GM12878 (cell line): ENCODE results near the gene UST. TPM values are rescaled to one million over a fixed set of nuclear protein-coding genes. Genes with fewer than 3 reads are reported as not detected.
A peak's percentile ranks its signal among the peaks of the same experiment; 100 is the strongest.

Experiments
- ATAC-seq: fragments of 200-7000 bp; cut with Tn5 transposase; 3 replicates; pipeline ENCODE4 v1.9.1; 2020; ENCODE audit warnings: mild to moderate bottlenecking, moderate library complexity
- BruUV-seq: library from RNA; stranded (reverse); fragments of 400-500 nt; replicated peaks from 2 replicates; lab custom pipeline; 2021; lab: Mats Ljungman, UMichigan
- CTCF ChIA-PET: fragments of 300-600 bp; sonication (Branson Sonifier 250); formaldehyde crosslinking; extraction: SDS; loops from one replicate; lab custom pipeline; 2021; ENCODE audit warnings: inconsistent platforms; lab: Yijun Ruan, JAX
- POLR2A ChIA-PET: fragments of 350-600 bp; formaldehyde crosslinking; extraction: SDS; loops from one replicate; lab custom pipeline; 2021; ENCODE audit warnings: inconsistent platforms; lab: Charles Lee
- RAD21 ChIA-PET: fragments of 300-600 bp; sonication (Branson Sonifier 250); formaldehyde crosslinking; loops from one replicate; lab custom pipeline; 2023; ENCODE audit warnings: antibody characterized with exemption; ENCODE audit not compliant: unreplicated experiment; lab: Charles Lee
- SMC1A ChIA-PET: fragments of 300-600 bp; sonication (Branson Sonifier 250); formaldehyde crosslinking; loops from one replicate; lab custom pipeline; 2023; ENCODE audit not compliant: unreplicated experiment, uncharacterized antibody; lab: Charles Lee
- DNase-seq: peaks from one replicate; pipeline ENCODE4 v3.0.0-alpha.2; 2011; ENCODE audit warnings: low read depth, low spot score
- FAIRE-seq: peaks from 3 replicates; lab custom pipeline; 2011; peaks lifted over from hg19 to GRCh38; lab: Jason Lieb, UNC
- H2AFZ ChIP-seq: 2 replicates; pipeline ENCODE4 v1.6.0; 2011; ENCODE audit warnings: low read depth, low read length, control low read depth; ENCODE audit not compliant: control insufficient read depth
- H3K27ac ChIP-seq: 2 replicates; pipeline ENCODE4 v1.5.1; 2011; ENCODE audit warnings: control low read depth; ENCODE audit not compliant: control insufficient read depth, insufficient read depth
- H3K27me3 ChIP-seq, 2 experiments: replicated peaks in 1 of 2; 2 replicates each; pipeline versions ENCODE4 v1.6.0 to v1.6.1; 2011; ENCODE audit warnings: low read length in 1 of 2; ENCODE audit not compliant: control insufficient read depth in 2 of 2, insufficient read depth in 2 of 2
- H3K36me3 ChIP-seq, 2 experiments: 2 replicates each; pipeline ENCODE4 v1.5.1; 2011; ENCODE audit warnings: low read length in 1 of 2; ENCODE audit not compliant: control insufficient read depth in 2 of 2, insufficient read depth in 2 of 2
- H3K4me1 ChIP-seq: 2 replicates; pipeline ENCODE4 v1.6.1; 2011; ENCODE audit warnings: mild to moderate bottlenecking, low read length, moderate library complexity, mixed read lengths; ENCODE audit not compliant: control insufficient read depth, insufficient read depth
- H3K4me2 ChIP-seq: 2 replicates; pipeline ENCODE4 v1.6.0; 2011; ENCODE audit warnings: control low read depth; ENCODE audit not compliant: control insufficient read depth, insufficient read depth
- H3K4me3 ChIP-seq: fragments of 200-600 bp; sonication (generic); 2 replicates; pipeline ENCODE4 v1.5.1; 2016
- H3K79me2 ChIP-seq: 2 replicates; pipeline ENCODE4 v1.6.0; 2011; ENCODE audit warnings: low read length; ENCODE audit not compliant: control insufficient read depth, insufficient read depth
- H3K9ac ChIP-seq: 2 replicates; pipeline ENCODE4 v1.8.0; 2011; ENCODE audit warnings: low read length, control low read depth, mixed read lengths; ENCODE audit not compliant: control insufficient read depth, insufficient read depth
- H3K9me3 ChIP-seq: replicated peaks from 3 replicates; pipeline ENCODE4 v1.5.1; 2011; ENCODE audit warnings: mild to moderate bottlenecking, low read length; ENCODE audit not compliant: control insufficient read depth, insufficient read depth
- H4K20me1 ChIP-seq: 2 replicates; pipeline ENCODE4 v1.6.0; 2011; ENCODE audit not compliant: control insufficient read depth, insufficient read depth
- BHLHE40 ChIP-seq, 2 experiments: fragments of 450-650 bp in 1 of 2; IDR thresholded peaks; 2 replicates each; pipeline ENCODE4 v1.6.1; 2011 to 2017; ENCODE audit warnings: low read depth in 2 of 2, borderline replicate concordance in 1 of 2, improper control_type of control experiment in 1 of 2, low read length in 1 of 2, mild to moderate bottlenecking in 1 of 2
- BRCA1 ChIP-seq: IDR thresholded peaks from 2 replicates; pipeline ENCODE4 v1.6.1; 2011; ENCODE audit warnings: low read depth, low read length, improper control_type of control experiment
- E2F8 ChIP-seq: fragments of 450-650 bp; IDR thresholded peaks from 2 replicates; pipeline ENCODE4 v1.6.1; 2018; ENCODE audit warnings: mild to moderate bottlenecking, low read depth, moderate library complexity; ENCODE audit not compliant: partially characterized antibody
- FOXM1 ChIP-seq: IDR thresholded peaks from 2 replicates; pipeline ENCODE4 v1.6.1; 2012; ENCODE audit warnings: low read depth, mild to moderate bottlenecking, inconsistent platforms, low read length, moderate library complexity
- KAT2A ChIP-seq: conservative IDR thresholded peaks from 2 replicates; pipeline ENCODE4 v1.6.1; 2011; ENCODE audit warnings: low read depth, low read length; ENCODE audit not compliant: control insufficient read depth
- NRF1 ChIP-seq: conservative IDR thresholded peaks from 2 replicates; pipeline ENCODE4 v1.6.1; 2011; ENCODE audit warnings: mild to moderate bottlenecking, low read depth, low read length, improper control_type of control experiment
- PAX5 ChIP-seq: IDR thresholded peaks from 2 replicates; pipeline ENCODE4 v1.6.1; 2011; ENCODE audit warnings: low read depth, low read length, borderline replicate concordance
- POLR2AphosphoS5 ChIP-seq: IDR thresholded peaks from 2 replicates; pipeline ENCODE4 v1.6.1; 2011; ENCODE audit warnings: mild to moderate bottlenecking, low read length, inconsistent platforms
- SPI1 ChIP-seq: IDR thresholded peaks from 2 replicates; pipeline ENCODE4 v1.6.1; 2011; ENCODE audit warnings: low read depth, mild to moderate bottlenecking, low read length, moderate library complexity, borderline replicate concordance; ENCODE audit not compliant: insufficient read depth
- USF2 ChIP-seq: IDR thresholded peaks from 2 replicates; pipeline ENCODE4 v1.6.1; 2011; ENCODE audit warnings: low read depth, low read length, improper control_type of control experiment, borderline replicate concordance
- WGBS: methylation state at CpG from one replicate; pipeline ENCODE4 v1.1.6; 2016; ENCODE audit warnings: low lambda C conversion rate; ENCODE audit not compliant: insufficient replicate concordance, insufficient coverage; ENCODE audit errors: missing lambda C conversion rate; 5-methylcytosine and 5-hydroxymethylcytosine counted together
- in situ Hi-C: fragments of 300-500 bp; cut with MboI; formaldehyde crosslinking; loops from 9 replicates; pipeline ENCODE4 v1.14.3; 2018; ENCODE audit warnings: mixed read lengths
- intact Hi-C: fragments of 100-400 bp; cut with micrococcal nuclease; formaldehyde crosslinking; loops from one replicate; pipeline ENCODE4 v1.14.2; 2022; ENCODE audit not compliant: unreplicated experiment
- polyA plus RNA-seq, 11 experiments: library from polyadenylated mRNA; depleted of rRNA in 4 of 11; unstranded in 6 of 11; stranded (reverse) in 5 of 11; fragments of >200 nt; fragmentation: Nextera tagmentation in 4 of 11; fragmentation: Illumina TruSeq in 1 of 11; extraction: Ambion mirVana in 4 of 11; extraction: Trizol in 1 of 11; gene quantifications; 1 replicate in 1 of 11; 2 replicates in 10 of 11; pipeline versions ENCODE4 v1.2.1 to v1.2.3, GENCODE V29; 2011 to 2016; ENCODE audit warnings: inconsistent platforms in 2 of 11, missing spikeins in 2 of 11, low read depth in 1 of 11
- total RNA-seq, 4 experiments: library from RNA; depleted of rRNA in 3 of 4; stranded (reverse); fragments of >200 nt in 3 of 4; fragmentation: Illumina TruSeq in 1 of 4; extraction: Trizol in 1 of 4; gene quantifications; 2 replicates each; pipeline versions ENCODE4 v1.2.1 to v1.2.3, GENCODE V29; 2013 to 2021

UST gene
- total and polyA plus RNA-seq, 10 of the 15 experiments (the other 5 are each of a cell fraction or from before 2014, with no cell fraction given): 0.74 to 43.3 (median 2.2) TPM

GRCh38 chr6:148770408-148771211 is 23.8 kb downstream of the UST start:
- no peaks in the 10 kb centered on the region for H3K79me2 ChIP-seq
- ATAC-seq: peak; percentile 78
- WGBS: 49% methylated on average over 8 of the region's 8 CpGs
- no peak overlapping the region for H3K9ac ChIP-seq
- ChIA-PET SMC1A (interaction anchor here (0.8 to 2.1 kb wide), 6 partner anchors 9 to 97 kb away, joined by 3 to 15 read pairs (median 3); no protein-coding TSS in a partner anchor), CTCF (interaction anchor here (0.6 to 1.3 kb wide), 3 partner anchors 14 to 198 kb away, joined by 3 read pairs; no protein-coding TSS in a partner anchor), RAD21 (interaction anchor here (0.6 to 2.9 kb wide), 3 partner anchors 9 to 295 kb away, joined by 3 to 17 read pairs (median 4); no protein-coding TSS in a partner anchor), POLR2A (interaction anchor here (0.7 kb wide), 1 partner anchor 143 kb away, joined by 3 read pairs; no protein-coding TSS in a partner anchor)
- intact Hi-C loops (no loop called here), in situ Hi-C loops (loop anchor here (25.0 kb wide), 1 partner anchor 667 kb away; no protein-coding TSS in a partner anchor)
- FAIRE-seq: no peak
- no peak overlapping the region for H3K27ac ChIP-seq
- no peaks in the 10 kb centered on the region for H4K20me1 ChIP-seq
- H3K4me1 ChIP-seq: no peaks in the 10 kb centered on the region; the same call in 1 of the 2 replicates
- no peaks in the 10 kb centered on the region; a peak in 2 of 4 replicates for H3K27me3 ChIP-seq
- no TSS peak for BruUV-seq
- no peak overlapping the region for H3K4me3 ChIP-seq
- no peaks in the 10 kb centered on the region for H3K36me3 ChIP-seq
- no peak for DNase-seq
- H2AFZ ChIP-seq: no peak overlapping the region
- TF ChIP-seq KAT2A: no peak
- TF ChIP-seq POLR2AphosphoS5: no peak
- peak in 1 of 2 experiments; percentile 45; a peak in 1 of 4 replicates for TF ChIP-seq BHLHE40 (IDR thresholded peaks at IDR 0.05; ENCODE audit: borderline replicate concordance in 1 of 2, low read depth in 2 of 2, low read length in 1 of 2)
- H3K9me3 ChIP-seq: no peaks in the 10 kb centered on the region
- H3K4me2 ChIP-seq: no peak overlapping the region

- in situ Hi-C loops: loop anchor here (25.0 kb wide), 1 partner anchor 666 kb away; no protein-coding TSS in a partner anchor
- Histone ChIP-seq H3K9me3 (no peaks in the 10 kb centered on the region), H3K9ac (no peak overlapping the region), H2AFZ (no peak overlapping the region), H4K20me1 (no peaks in the 10 kb centered on the region), H3K4me3 (no peak overlapping the region), H3K4me1 (no peaks in the 10 kb centered on the region; the same call in 1 of the 2 replicates), H3K79me2 (no peaks in the 10 kb centered on the region), H3K27me3 (no peaks in the 10 kb centered on the region; a peak in 2 of 4 replicates), H3K36me3 (no peaks in the 10 kb centered on the region), H3K27ac (no peak overlapping the region), H3K4me2 (no peak overlapping the region)
- no TSS peak for BruUV-seq
- 60% methylated on average over 3 of the region's 3 CpGs for WGBS
- CTCF ChIA-PET: interaction anchor here (0.6 to 1.3 kb wide), 2 partner anchors 13 to 197 kb away, joined by 3 read pairs; no protein-coding TSS in a partner anchor
- FAIRE-seq (no peak), DNase-seq (no peak), ATAC-seq (no peak)
- intact Hi-C loops: no loop called here
- SMC1A ChIA-PET: interaction anchor here (0.9 to 2.1 kb wide), 5 partner anchors 10 to 97 kb away, joined by 3 to 15 read pairs (median 3); no protein-coding TSS in a partner anchor
- POLR2A ChIA-PET: interaction anchor here (0.7 kb wide), 1 partner anchor 143 kb away, joined by 3 read pairs; no protein-coding TSS in a partner anchor
- RAD21 ChIA-PET: interaction anchor here (1.7 to 2.9 kb wide), 2 partner anchors 10 kb away, joined by 4 to 17 read pairs; no protein-coding TSS in a partner anchor
- no peak for TF ChIP-seq BRCA1
- no peak for TF ChIP-seq PAX5
- TF ChIP-seq E2F8: no peak
- no peak for TF ChIP-seq SPI1
- no peak for TF ChIP-seq NRF1
- no peak for TF ChIP-seq FOXM1
- TF ChIP-seq USF2: no peak
These were observed 24.4 kb downstream of the UST start for GRCh38 chr6:148771212-148771601.
